NK-92 treated with Interleukin-12 subunit alpha and Interleukin-12 subunit beta, amount 100 ng/mL, for 24 hours (cell line): ENCODE results near the gene ZBP1.

ENCODE experiments used
- DNase-seq: peaks from one replicate; lab custom pipeline; 2025; lab: John Stamatoyannopoulos, UW

ZBP1 gene

GRCh38 chr20:57571782-57572416 is 48.3 kb downstream of the ZBP1 start:
- no peak for DNase-seq

GRCh38 chr20:57570920-57571319 is 49.3 kb downstream of the ZBP1 start:
- DNase-seq: no peak

- DNase-seq: no peak
Observed at GRCh38 chr20:57570145-57570850, 49.9 kb downstream of the ZBP1 start.

GRCh38 chr20:57568960-57569359 is 51.3 kb downstream of the ZBP1 start:
- DNase-seq: no peak

- DNase-seq: no peak
Observed at GRCh38 chr20:57568088-57568896, 51.9 kb downstream of the ZBP1 start.

- DNase-seq: no peak
Observed at GRCh38 chr20:57567471-57568079, 52.7 kb downstream of the ZBP1 start.

GRCh38 chr20:57566803-57567459 is 53.3 kb downstream of the ZBP1 start:
- DNase-seq: no peak

- no peak for DNase-seq
Observed at GRCh38 chr20:57566399-57566798, 53.8 kb downstream of the ZBP1 start.

GRCh38 chr20:57564951-57565642 is 55.1 kb downstream of the ZBP1 start:
- no peak for DNase-seq

GRCh38 chr20:57564180-57564802 is 55.9 kb downstream of the ZBP1 start:
- no peak for DNase-seq

- DNase-seq: no peak
Observed at GRCh38 chr20:57563522-57563921, 56.7 kb downstream of the ZBP1 start.

GRCh38 chr20:57562541-57563465 is 57.4 kb downstream of the ZBP1 start:
- no peak for DNase-seq

GRCh38 chr20:57561356-57562279 is 58.6 kb downstream of the ZBP1 start:
- DNase-seq: no peak

- no peak for DNase-seq
Observed at GRCh38 chr20:57560554-57561355, 59.5 kb downstream of the ZBP1 start, which contains the start of gene PCK1. TSS of gene PCK1 (plus strand) at chr20:57561110. CDS start at chr20:57561412, 302 bp downstream.

- DNase-seq: no peak
Observed at GRCh38 chr20:57559658-57560553, 60.3 kb downstream of the ZBP1 start.

- no peak for DNase-seq
Observed at GRCh38 chr20:57559289-57559634, 61.0 kb downstream of the ZBP1 start.
